Brain microvascular endothelial cell (primary cell): ENCODE results near the gene C1orf35.
A peak's percentile ranks its signal among the peaks of the same experiment; 100 is the strongest.

Experiments used
- DNase-seq: peaks from one replicate; pipeline ENCODE4 v3.0.0-alpha.2; 2020
- H3K27ac ChIP-seq: fragments of 250-450 bp; sonication (Bioruptor Pico); 2 replicates; pipeline ENCODE4 v1.5.1; 2020; ENCODE audit warnings: mild to moderate bottlenecking, moderate library complexity
- H3K27me3 ChIP-seq: fragments of 250-450 bp; sonication (Bioruptor Pico); replicated peaks from 2 replicates; pipeline ENCODE4 v1.5.1; 2020; ENCODE audit warnings: mild to moderate bottlenecking
- H3K36me3 ChIP-seq: fragments of 250-450 bp; sonication (Bioruptor Pico); replicated peaks from 2 replicates; pipeline ENCODE4 v1.5.1; 2020; ENCODE audit warnings: mild to moderate bottlenecking
- H3K4me3 ChIP-seq: 2 replicates; pipeline ENCODE4 v1.5.1; 2011; ENCODE audit warnings: low read depth, mild to moderate bottlenecking, control low read depth, low read length, moderate library complexity
- CTCF ChIP-seq: IDR thresholded peaks from 2 replicates; pipeline ENCODE4 v1.5.1; 2011; ENCODE audit warnings: low read depth, mild to moderate bottlenecking, moderate library complexity, low read length, control low read depth, inconsistent platforms; ENCODE audit errors: missing control alignments
- in situ Hi-C: cut with HindIII; loops from 2 replicates; pipeline ENCODE4 v1.10.0; 2017; ENCODE audit warnings: low sequenced_read_pairs, low pct_ligation_motif_present

Gene C1orf35

GRCh38 chr1:228110556-228110955 is 7.4 kb upstream of the C1orf35 start:
- Histone ChIP-seq H3K36me3 (peaks cover 6% of the 10 kb centered on the region), H3K27ac (no peak overlapping the region), H3K4me3 (no peak overlapping the region), H3K27me3 (no peaks in the 10 kb centered on the region)
- TF ChIP-seq CTCF = no peak
- in situ Hi-C loops = no loop called here
- DNase-seq = no peak

DNA sequence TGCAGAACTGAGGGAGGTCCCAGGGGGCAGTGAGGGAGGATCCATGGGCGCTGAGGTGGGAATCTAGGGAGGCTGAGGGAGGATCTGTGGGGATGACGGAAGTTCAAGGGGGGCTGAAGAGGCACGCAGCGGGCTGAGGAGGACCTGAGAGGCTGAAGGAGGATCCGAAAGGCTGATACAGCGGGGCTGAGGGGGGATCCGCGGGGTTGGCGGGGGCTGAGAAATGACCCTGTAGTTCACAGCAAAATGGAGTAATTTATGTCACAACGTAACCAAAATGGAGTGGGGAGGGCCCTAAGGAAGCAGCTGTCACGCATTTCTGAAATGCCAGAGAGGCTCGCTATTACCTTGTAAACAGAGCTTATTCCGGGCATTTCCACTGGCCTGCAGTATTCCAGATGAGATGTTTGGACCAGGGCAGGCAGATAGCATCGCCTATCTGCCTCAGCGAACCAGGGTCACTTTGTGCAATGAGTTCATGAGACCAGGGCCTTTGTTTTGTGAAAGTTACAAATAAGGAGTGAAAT is 6.9 kb upstream of the C1orf35 start:
- in situ Hi-C loops = no loop called here
- Histone ChIP-seq H3K4me3 (peak overlapping the region; percentile 93), H3K27ac (no peak overlapping the region), H3K27me3 (no peaks in the 10 kb centered on the region), H3K36me3 (peaks cover 6% of the 10 kb centered on the region)
- DNase-seq = no peak
- TF ChIP-seq CTCF = no peak

DNA sequence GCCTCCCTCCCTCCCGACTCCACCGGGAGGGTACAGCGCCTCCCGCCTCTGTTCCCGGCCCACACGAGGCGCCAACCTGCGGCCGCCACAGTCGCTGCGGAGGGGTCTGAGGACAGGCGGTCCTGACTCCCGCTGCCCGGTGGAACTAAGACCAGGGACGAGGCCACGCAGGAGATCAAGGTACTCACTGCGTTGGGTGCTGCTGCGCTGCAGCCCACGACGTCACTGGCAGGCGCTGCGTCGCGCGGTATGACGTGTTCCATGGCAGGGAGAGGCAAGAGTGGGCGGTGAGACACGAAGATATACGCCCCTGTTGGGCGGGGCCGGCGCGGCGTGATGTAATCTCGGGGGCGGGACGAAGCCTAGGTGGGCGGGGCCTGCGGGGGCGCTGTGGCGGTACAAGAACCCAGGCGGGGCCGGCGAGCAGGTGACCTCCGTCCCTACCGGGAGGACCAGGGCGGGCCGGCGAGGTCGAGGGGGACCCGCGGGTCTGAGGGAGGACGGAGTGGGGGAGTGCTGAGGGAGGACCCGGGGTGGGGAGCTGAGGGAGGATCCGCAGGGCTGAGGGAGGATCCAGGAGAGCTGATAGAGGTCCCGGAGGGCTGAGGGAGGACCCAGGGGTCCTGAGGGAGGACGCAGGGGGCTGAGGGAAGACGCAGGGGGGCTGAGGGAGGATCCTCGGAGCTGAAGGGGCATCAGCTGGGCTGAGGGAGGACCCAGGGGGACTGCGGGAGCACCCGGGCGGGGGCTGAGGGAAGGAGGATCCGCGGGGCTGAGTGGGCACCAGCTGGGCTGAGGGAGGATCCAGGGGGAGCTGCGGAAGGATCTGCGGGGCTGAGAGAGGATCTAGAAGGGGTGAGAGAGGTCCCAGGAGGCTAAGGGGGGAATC is 6.2 kb upstream of the C1orf35 start, which contains the start of gene MRPL55:
MRPL55 (minus strand) TSS at position 227 of the 889 bp plus-strand sequence. CDS start 1,039 bp downstream, outside the sequence.
- peak within 1 kb of the TSS; percentile 62 for H3K27ac ChIP-seq
- H3K4me3 ChIP-seq = peak within 1 kb of the TSS; percentile 93
- no peaks in the 10 kb centered on the region for H3K27me3 ChIP-seq
- H3K36me3 ChIP-seq = peaks cover 6% of the 10 kb centered on the region
- TF ChIP-seq CTCF = no peak
- in situ Hi-C loops = no loop called here
- peak; percentile 97 for DNase-seq

DNA sequence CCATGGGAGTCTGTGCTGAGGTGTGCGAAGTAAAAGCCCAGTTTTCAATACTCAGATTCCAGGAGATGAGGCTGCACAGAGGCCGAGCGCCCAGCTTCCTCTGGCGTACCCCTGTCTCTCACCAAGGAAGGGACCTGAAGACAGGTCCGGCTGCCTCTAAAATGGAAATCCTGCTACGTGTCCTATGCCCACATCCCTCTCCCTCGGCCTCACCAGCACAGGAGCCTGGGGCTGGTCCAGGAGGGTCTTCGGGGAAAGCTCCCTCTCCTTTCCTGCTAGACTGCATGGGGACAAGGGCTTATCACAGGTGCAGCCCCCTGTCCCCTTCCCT is 5.6 kb upstream of the C1orf35 start:
- in situ Hi-C loops = no loop called here

GRCh38 chr1:228108055-228108690 is 5.0 kb upstream of the C1orf35 start:
- Histone ChIP-seq H3K4me3 (peak overlapping the region; percentile 93), H3K27me3 (no peaks in the 10 kb centered on the region), H3K36me3 (peaks cover 6% of the 10 kb centered on the region), H3K27ac (no peak overlapping the region)
- in situ Hi-C loops = no loop called here
- no peak for TF ChIP-seq CTCF
- no peak for DNase-seq

More for the DNA sequence above, 5.6 kb upstream of the C1orf35 start:
- H3K36me3 ChIP-seq = peaks cover 6% of the 10 kb centered on the region
- H3K27me3 ChIP-seq = no peaks in the 10 kb centered on the region
- H3K4me3 ChIP-seq = peak overlapping the region; percentile 93
- DNase-seq = no peak
- TF ChIP-seq CTCF = no peak
- peak overlapping the region; percentile 62 for H3K27ac ChIP-seq
